ENCODE results near the gene RASGRP4. TPM values are rescaled to one million over a fixed set of nuclear protein-coding genes. Genes with fewer than 3 reads are reported as not detected.

RASGRP4 gene
- total and polyA plus RNA-seq, 10 of the 15 experiments (the other 5 are each of a cell fraction or from before 2014, with no cell fraction given): 0.24 to 7.4 (median 3.3) TPM

GRCh38 chr19:38441657-38442348 is 15.8 kb upstream of the RASGRP4 start:
- in situ Hi-C loops (cut with MboI) (no loop called here), intact Hi-C loops (cut with micrococcal nuclease; ENCODE audit: unreplicated experiment) (no loop called here)
- ATAC-seq (peak; percentile 71), FAIRE-seq (no peak), DNase-seq (ENCODE audit: low read depth, low spot score) (no peak)
- Histone ChIP-seq H3K4me2 (ENCODE audit: control insufficient read depth, insufficient read depth) (no peak overlapping the region), H2AFZ (ENCODE audit: control insufficient read depth, low read depth, low read length) (no peak overlapping the region), H3K79me2 (ENCODE audit: control insufficient read depth, insufficient read depth, low read length) (no peaks in the 10 kb centered on the region), H3K9me3 (replicated peaks; ENCODE audit: control insufficient read depth, insufficient read depth, low read length) (no peaks in the 10 kb centered on the region), H3K4me1 (ENCODE audit: control insufficient read depth, insufficient read depth, low read length) (no peaks in the 10 kb centered on the region), H3K27me3 (replicated peaks in 1 of 2; ENCODE audit: control insufficient read depth in 2 of 2, insufficient read depth in 2 of 2, low read length in 1 of 2) (no peaks in the 10 kb centered on the region), H3K36me3 (ENCODE audit: control insufficient read depth in 2 of 2, insufficient read depth in 2 of 2, low read length in 1 of 2) (no peaks in the 10 kb centered on the region), H3K4me3 (no peak overlapping the region), H3K27ac (ENCODE audit: control insufficient read depth, insufficient read depth) (no peak overlapping the region), H4K20me1 (ENCODE audit: control insufficient read depth, insufficient read depth) (no peaks in the 10 kb centered on the region), H3K9ac (ENCODE audit: control insufficient read depth, insufficient read depth, low read length) (no peak overlapping the region)
- ChIA-PET CTCF (no interaction called here), RAD21 (ENCODE audit: unreplicated experiment) (no interaction called here), POLR2A (interaction anchor here (0.7 kb wide), 1 partner anchor 431 kb away, joined by 5 read pairs; no protein-coding TSS in a partner anchor), SMC1A (ENCODE audit: uncharacterized antibody, unreplicated experiment) (interaction anchor here (0.6 kb wide), 1 partner anchor 42 kb away, joined by 3 read pairs; no protein-coding TSS in a partner anchor)
- 15% methylated on average over 7 of the region's 7 CpGs for WGBS (ENCODE audit: insufficient coverage, insufficient replicate concordance, low lambda C conversion rate, missing lambda C conversion rate)
- BruUV-seq (replicated peaks): no TSS peak
- TF ChIP-seq NR2C2 (IDR thresholded peaks at IDR 0.05; ENCODE audit: borderline replicate concordance, control insufficient read depth, insufficient read length, low read depth): no peak
- no peak for TF ChIP-seq SIN3A (IDR thresholded peaks at IDR 0.05; ENCODE audit: low read depth, low read length)
- TF ChIP-seq ATF2 (IDR thresholded peaks at IDR 0.05; ENCODE audit: low read length): no peak
- TF ChIP-seq SRF (IDR thresholded peaks at IDR 0.05; ENCODE audit: low read depth in 2 of 2, low read length in 2 of 2): no peak
- peak; percentile 43; the same call in 1 of the 2 replicates for TF ChIP-seq SMC3 (IDR thresholded peaks at IDR 0.05; ENCODE audit: borderline replicate concordance, low read length)
- no peak for TF ChIP-seq TARDBP (IDR thresholded peaks at IDR 0.05; ENCODE audit: borderline replicate concordance)
- TF ChIP-seq GATAD2B (conservative IDR thresholded peaks at IDR 0.05; ENCODE audit: low read depth): no peak
- no peak for TF ChIP-seq CBFB (IDR thresholded peaks at IDR 0.05; ENCODE audit: low read depth)
- no peak for TF ChIP-seq RFX5 (IDR thresholded peaks at IDR 0.05; ENCODE audit: low read depth, low read length)
- no peak for TF ChIP-seq CBX3 (IDR thresholded peaks at IDR 0.05; ENCODE audit: borderline replicate concordance, low read depth)
- no peak for TF ChIP-seq CREB1 (IDR thresholded peaks at IDR 0.05; ENCODE audit: low read depth)
- TF ChIP-seq MAX (IDR thresholded peaks at IDR 0.05; ENCODE audit: low read depth, low read length): no peak
- TF ChIP-seq SMAD5 (IDR thresholded peaks at IDR 0.05; ENCODE audit: low read depth): no peak
- no peak for TF ChIP-seq MTA3 (IDR thresholded peaks at IDR 0.05; ENCODE audit: borderline replicate concordance, low read length)
- TF ChIP-seq ZNF217 (IDR thresholded peaks at IDR 0.05): no peak
- no peak for TF ChIP-seq SPI1 (IDR thresholded peaks at IDR 0.05; ENCODE audit: borderline replicate concordance, insufficient read depth, low read depth, low read length)
- no peak for TF ChIP-seq BMI1 (IDR thresholded peaks at IDR 0.05; ENCODE audit: borderline replicate concordance)
- no peak for TF ChIP-seq EP300 (IDR thresholded peaks at IDR 0.05; ENCODE audit: borderline replicate concordance in 1 of 2, control insufficient read depth in 1 of 2, low read depth in 2 of 2, low read length in 2 of 2)
- TF ChIP-seq ELK1 (IDR thresholded peaks at IDR 0.05; ENCODE audit: low read depth, low read length): no peak
- no peak for TF ChIP-seq WRNIP1 (IDR thresholded peaks at IDR 0.05; ENCODE audit: borderline replicate concordance, low read depth, low read length)
- no peak for TF ChIP-seq ZSCAN29 (IDR thresholded peaks at IDR 0.05)

All from GM12878 (cell line).